Common myeloid progenitor, CD34-positive (primary cell): Measurements from ENCODE around the gene ERC2.

Experiments used
- CTCF ChIA-PET: fragments of 350-600 bp; sonication (Branson Sonifier 250); formaldehyde crosslinking; loops from one replicate; lab custom pipeline; 2021; ENCODE audit warnings: antibody characterized with exemption; lab: Charles Lee
- POLR2A ChIA-PET: fragments of 350-600 bp; sonication (Branson Sonifier 250); formaldehyde crosslinking; loops from one replicate; lab custom pipeline; 2021; ENCODE audit warnings: antibody characterized with exemption; lab: Charles Lee
- DNase-seq, 3 donors: peaks; one replicate each; pipeline versions ENCODE4 v3.0.0 to v3.0.0-alpha.2; 2013
- H3K27ac ChIP-seq, 2 experiments: 1 replicate in 1 of 2; 2 replicates in 1 of 2; pipeline ENCODE4 v1.7.0; 2013; ENCODE audit warnings: inconsistent platforms in 2 of 2, low read length in 2 of 2, mild to moderate bottlenecking in 2 of 2, low read depth in 1 of 2, moderate library complexity in 1 of 2; ENCODE audit not compliant: severe bottlenecking in 2 of 2, insufficient read depth in 1 of 2, poor library complexity in 1 of 2
- H3K27me3 ChIP-seq, 5 experiments: replicated peaks in 2 of 5; 1 replicate in 3 of 5; 2 replicates in 2 of 5; pipeline versions ENCODE4 v1.6.1 to v1.7.0; 2013; ENCODE audit warnings: low read length in 4 of 5, mild to moderate bottlenecking in 2 of 5, moderate library complexity in 2 of 5, inconsistent platforms in 1 of 5; ENCODE audit not compliant: insufficient read depth in 5 of 5, control insufficient read depth in 4 of 5
- H3K36me3 ChIP-seq, 4 experiments: 1 replicate in 2 of 4; 2 replicates in 2 of 4; pipeline versions ENCODE4 v1.6.1 to v1.7.0; 2013; ENCODE audit warnings: low read length in 3 of 4, control low read depth in 1 of 4, mild to moderate bottlenecking in 1 of 4; ENCODE audit not compliant: control insufficient read depth in 4 of 4, insufficient read depth in 4 of 4
- H3K4me1 ChIP-seq, 4 experiments: 1 replicate in 3 of 4; 2 replicates in 1 of 4; pipeline versions ENCODE4 v1.6.1 to v1.7.1; 2013; ENCODE audit warnings: low read length in 3 of 4, mild to moderate bottlenecking in 3 of 4, control low read depth in 1 of 4, inconsistent platforms in 1 of 4, moderate library complexity in 1 of 4; ENCODE audit not compliant: control insufficient read depth in 4 of 4, insufficient read depth in 4 of 4; ENCODE audit errors: control extremely low read depth in 1 of 4
- H3K4me3 ChIP-seq, 7 experiments: 1 replicate in 4 of 7; 2 replicates in 3 of 7; pipeline versions ENCODE4 v1.5.1 to v1.7.0; 2013; ENCODE audit warnings: mild to moderate bottlenecking in 7 of 7, low read length in 6 of 7, moderate library complexity in 6 of 7, inconsistent platforms in 2 of 7, low read depth in 2 of 7, control low read depth in 1 of 7; ENCODE audit not compliant: insufficient read depth in 4 of 7, control insufficient read depth in 1 of 7; ENCODE audit errors: extremely low read depth in 1 of 7
- H3K9me3 ChIP-seq, 5 experiments: 1 replicate in 4 of 5; 2 replicates in 1 of 5; pipeline versions ENCODE4 v1.6.1 to v1.7.1; 2013; ENCODE audit warnings: low read length in 4 of 5, mild to moderate bottlenecking in 2 of 5, inconsistent platforms in 1 of 5, low read depth in 1 of 5, moderate library complexity in 1 of 5; ENCODE audit not compliant: control insufficient read depth in 4 of 5, insufficient read depth in 2 of 5; ENCODE audit errors: control extremely low read depth in 1 of 5
- WGBS: methylation state at CpG from one replicate; pipeline ENCODE4 v1.1.5; 2013; ENCODE audit not compliant: insufficient coverage; 5-methylcytosine and 5-hydroxymethylcytosine counted together

ERC2 gene

DNA sequence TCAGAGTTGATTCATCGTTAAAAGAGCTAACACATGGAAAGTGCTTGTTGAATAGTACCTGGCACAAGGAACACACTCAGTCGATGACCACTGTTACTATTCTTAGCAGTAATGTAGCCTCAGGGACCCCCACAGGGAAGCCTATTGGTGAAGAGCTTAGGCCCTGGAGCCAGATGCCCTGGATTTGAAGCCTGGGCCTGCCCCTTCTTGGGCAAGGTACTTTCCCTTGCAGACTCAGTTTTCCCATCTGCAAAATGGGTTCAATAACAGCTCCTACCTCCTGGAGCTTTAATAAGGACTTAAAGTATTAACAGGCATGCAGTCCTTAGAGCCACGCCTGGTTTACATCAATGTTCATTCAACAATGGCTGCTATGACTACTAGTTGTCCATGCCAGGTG is 884.2 kb downstream of the ERC2 start:
- no peak overlapping the region for H3K4me3 ChIP-seq
- no peaks in the 10 kb centered on the region for H3K4me1 ChIP-seq
- ChIA-PET POLR2A (no interaction called here), CTCF (interaction anchor here (1.1 kb wide), 1 partner anchor 12 kb away, joined by 3 read pairs; no protein-coding TSS in a partner anchor)
- H3K27ac ChIP-seq = no peak overlapping the region
- H3K36me3 ChIP-seq = no peaks in the 10 kb centered on the region
- 93% methylated on average over 3 of the region's 3 CpGs for WGBS
- DNase-seq = no peak
- H3K9me3 ChIP-seq = no peaks in the 10 kb centered on the region
- peaks cover 0 to 2% (median 0%) of the 10 kb centered on the region in 5 experiments for H3K27me3 ChIP-seq

DNA sequence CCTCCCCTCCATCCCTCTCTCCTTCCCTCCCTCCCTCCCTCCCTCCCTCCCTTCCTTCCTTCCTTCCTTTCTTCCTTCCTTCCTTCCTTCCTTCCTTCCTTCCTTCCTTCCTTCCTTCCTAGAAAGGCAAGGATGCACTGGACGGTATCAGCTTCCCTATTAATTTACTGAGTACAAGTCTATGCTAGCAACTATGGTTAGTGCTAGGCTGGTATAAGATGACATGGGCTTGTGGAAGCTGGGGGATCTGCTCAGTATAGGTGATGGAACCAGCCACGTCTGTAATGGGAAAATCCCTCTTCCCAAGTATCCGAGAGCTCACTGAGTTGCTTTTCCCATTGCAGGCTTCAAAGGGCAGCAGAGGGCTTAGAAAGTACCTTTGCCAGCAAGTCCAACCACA is 884.8 kb downstream of the ERC2 start:
- ChIA-PET POLR2A (no interaction called here), CTCF (interaction anchor here (1.1 kb wide), 1 partner anchor 11 kb away, joined by 3 read pairs; no protein-coding TSS in a partner anchor)
- 83% methylated on average over 2 of the region's 3 CpGs for WGBS
- H3K27ac ChIP-seq = no peak overlapping the region
- H3K4me1 ChIP-seq = no peaks in the 10 kb centered on the region
- H3K9me3 ChIP-seq = no peaks in the 10 kb centered on the region
- peaks cover 0 to 2% (median 0%) of the 10 kb centered on the region in 5 experiments for H3K27me3 ChIP-seq
- DNase-seq = no peak
- no peaks in the 10 kb centered on the region for H3K36me3 ChIP-seq
- no peak overlapping the region for H3K4me3 ChIP-seq

DNA sequence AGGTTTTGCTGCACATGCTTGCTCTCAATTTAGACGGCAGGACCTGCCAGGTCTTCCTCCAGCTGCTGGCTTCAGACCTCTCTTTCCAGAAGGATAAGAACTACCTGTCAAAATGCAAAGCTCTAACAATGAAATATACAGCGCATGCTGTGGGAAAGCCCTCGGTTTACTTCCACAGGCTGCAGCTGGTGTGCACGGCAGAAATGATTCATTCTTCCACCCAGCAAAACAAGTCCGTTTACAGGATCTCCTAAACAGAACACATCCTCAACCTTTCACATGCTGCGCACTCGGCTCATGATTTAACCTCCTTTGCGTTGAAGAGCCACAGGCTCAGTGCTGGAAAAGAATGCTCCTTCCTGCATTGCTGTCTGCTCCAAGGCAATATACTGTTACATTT is 888.8 kb downstream of the ERC2 start:
- ChIA-PET POLR2A (no interaction called here), CTCF (no interaction called here)
- DNase-seq = no peak
- Histone ChIP-seq H3K4me3 (no peak overlapping the region), H3K9me3 (peaks cover 0 to 2% (median 0%) of the 10 kb centered on the region in 5 experiments), H3K36me3 (no peaks in the 10 kb centered on the region), H3K27ac (no peak overlapping the region), H3K27me3 (no peaks in the 10 kb centered on the region), H3K4me1 (no peaks in the 10 kb centered on the region)
- WGBS = 68% methylated on average over 8 of the region's 8 CpGs

DNA sequence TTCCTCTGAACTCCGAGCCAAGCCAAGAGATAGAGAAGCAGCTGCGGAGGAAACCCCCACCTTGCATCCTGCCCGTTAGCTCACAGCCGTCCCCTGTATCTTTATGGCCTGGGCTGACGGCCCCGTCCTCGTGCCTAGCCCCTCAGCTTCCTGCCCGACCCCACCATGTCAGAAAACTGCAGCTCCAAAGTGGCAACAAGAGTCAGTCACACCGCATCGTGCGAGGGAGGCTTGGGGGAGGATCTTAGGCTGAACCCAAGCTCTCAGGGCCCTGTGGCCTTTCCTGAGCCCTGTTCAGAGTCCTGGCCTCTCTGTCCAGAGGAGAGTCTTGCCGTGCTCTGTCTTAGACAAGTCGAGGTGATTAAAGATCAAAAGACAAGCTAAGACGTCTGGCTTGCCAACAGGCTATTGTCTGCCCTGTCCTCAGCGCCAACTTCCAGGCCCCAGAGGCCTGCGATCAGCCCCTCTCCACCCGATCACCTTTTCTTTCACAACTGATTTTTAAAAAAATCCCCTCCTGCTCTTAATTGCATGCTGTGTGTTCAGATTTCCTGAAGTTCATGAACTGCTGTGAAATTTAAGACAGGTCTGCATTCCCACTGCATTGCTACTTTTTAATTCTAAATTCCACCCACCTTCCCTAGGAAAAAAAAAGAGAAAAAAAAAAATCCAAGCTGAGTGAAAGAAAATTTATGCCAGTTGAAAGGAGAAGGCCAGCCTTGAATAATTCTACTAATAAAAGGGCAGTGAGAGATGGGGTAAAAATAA is 891.5 kb downstream of the ERC2 start:
- WGBS = 90% methylated on average over 14 of the region's 17 CpGs

DNA sequence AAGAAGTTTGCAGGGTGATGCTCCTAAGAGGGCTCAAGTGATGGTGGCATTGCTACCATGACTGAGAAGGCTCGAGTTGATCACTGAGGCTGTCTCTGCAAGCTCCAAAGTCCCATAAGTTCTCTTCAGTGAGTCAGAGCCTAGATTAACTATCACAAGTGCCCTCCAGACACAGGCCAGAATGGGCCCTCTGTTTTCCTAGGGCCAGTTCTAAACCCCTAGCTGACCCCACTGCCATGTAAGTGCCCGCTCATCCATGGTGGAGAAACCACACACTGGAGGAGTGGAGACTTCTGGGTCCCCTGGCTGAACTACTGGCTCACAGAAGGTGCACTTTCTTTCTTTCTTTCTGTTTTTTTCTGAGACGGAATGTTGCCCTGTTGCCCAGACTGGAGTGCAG is 893.6 kb downstream of the ERC2 start:
- Histone ChIP-seq H3K4me3 (no peak overlapping the region), H3K27ac (no peak overlapping the region), H3K36me3 (no peaks in the 10 kb centered on the region), H3K27me3 (peaks cover 0 to 9% (median 5%) of the 10 kb centered on the region in 5 experiments), H3K4me1 (no peaks in the 10 kb centered on the region), H3K9me3 (peaks cover 0 to 2% (median 0%) of the 10 kb centered on the region in 5 experiments)
- no peak for DNase-seq
- POLR2A ChIA-PET = no interaction called here
- CTCF ChIA-PET = no interaction called here
- WGBS = 90% methylated on average over 2 of the region's 3 CpGs

More for the DNA sequence above, 891.5 kb downstream of the ERC2 start:
- Histone ChIP-seq H3K4me3 (no peak overlapping the region), H3K4me1 (no peaks in the 10 kb centered on the region), H3K36me3 (no peaks in the 10 kb centered on the region), H3K27ac (no peak overlapping the region), H3K9me3 (peaks cover 0 to 2% (median 0%) of the 10 kb centered on the region in 5 experiments), H3K27me3 (peaks cover 0 to 6% (median 0%) of the 10 kb centered on the region in 5 experiments)
- DNase-seq = no peak
- CTCF ChIA-PET = no interaction called here
- POLR2A ChIA-PET = no interaction called here

DNA sequence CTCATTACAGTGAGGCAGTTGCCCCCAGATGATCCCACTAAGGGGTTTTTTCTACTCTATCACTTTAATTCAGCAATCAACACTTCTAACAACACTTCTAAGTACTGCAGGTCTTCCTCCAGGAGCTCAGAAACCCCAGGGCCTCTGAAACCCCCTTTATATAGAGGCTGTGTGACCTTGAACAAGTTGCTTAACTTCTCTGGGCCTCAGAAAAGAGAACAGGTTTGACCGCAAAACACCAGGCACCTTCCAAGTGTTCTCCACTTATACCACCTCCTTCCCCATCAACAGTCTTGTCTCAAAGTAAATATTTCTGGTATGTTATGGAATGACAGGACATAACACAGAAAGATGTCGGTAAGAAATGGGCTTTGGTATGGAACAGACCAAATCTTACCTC is 895.5 kb downstream of the ERC2 start:
- WGBS = no CpG with 5 or more reads among the region's 2 CpGs
- peaks cover 0 to 9% (median 5%) of the 10 kb centered on the region in 5 experiments for H3K27me3 ChIP-seq
- H3K4me1 ChIP-seq = no peaks in the 10 kb centered on the region
- no peak overlapping the region for H3K4me3 ChIP-seq
- no peaks in the 10 kb centered on the region for H3K36me3 ChIP-seq
- no peaks in the 10 kb centered on the region for H3K9me3 ChIP-seq
- POLR2A ChIA-PET = no interaction called here
- no peak for DNase-seq
- CTCF ChIA-PET = interaction anchor here (0.7 to 1.1 kb wide), 2 partner anchors 9 to 11 kb away, joined by 3 read pairs; no protein-coding TSS in a partner anchor
- no peak overlapping the region for H3K27ac ChIP-seq

DNA sequence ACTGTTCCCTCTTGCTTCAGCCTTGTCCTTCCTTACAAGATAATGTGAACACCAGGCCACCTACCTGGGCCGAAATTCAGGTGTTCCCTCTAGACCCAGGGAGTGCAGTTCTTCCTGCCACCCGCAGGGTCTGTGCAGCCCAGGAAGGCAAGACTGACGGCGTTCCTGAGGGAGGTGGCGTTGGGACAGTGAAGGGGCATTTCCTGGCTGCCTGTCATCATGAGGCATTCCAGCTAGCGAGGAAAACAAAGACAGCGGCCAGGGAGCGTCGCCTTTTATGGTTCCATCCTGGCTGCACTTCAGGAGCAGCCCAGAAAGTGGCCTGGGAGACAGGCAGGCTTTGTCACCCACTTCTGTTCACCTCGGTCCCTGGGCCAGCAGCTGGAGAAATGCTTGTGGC is 896.4 kb downstream of the ERC2 start:
- H3K4me1 ChIP-seq = no peaks in the 10 kb centered on the region
- H3K4me3 ChIP-seq = no peak overlapping the region
- no peak overlapping the region for H3K27ac ChIP-seq
- 81% methylated on average over 9 of the region's 10 CpGs for WGBS
- peaks cover 0 to 9% (median 5%) of the 10 kb centered on the region in 5 experiments for H3K27me3 ChIP-seq
- POLR2A ChIA-PET = no interaction called here
- no peak for DNase-seq
- H3K9me3 ChIP-seq = no peaks in the 10 kb centered on the region
- CTCF ChIA-PET = interaction anchor here (0.7 to 1.1 kb wide), 2 partner anchors 10 to 12 kb away, joined by 3 read pairs; no protein-coding TSS in a partner anchor
- H3K36me3 ChIP-seq = no peaks in the 10 kb centered on the region
